Stimulated activated naive B cell treated with anti-CD40 and anti-IgM and Interleukin-4, amounts not matched to agents 10 μg/mL and 1 μg/mL and 100 μg/mL, for 72 hours (primary cell): Measurements from ENCODE around the gene ASB18.

Source experiments
- ATAC-seq, 2 donors: fragments of 150-1000 bp; cut with Tn5 transposase; replicated peaks; 2 replicates each; pipeline ENCODE4 v1.10.0; 2021; ENCODE audit warnings: moderate library complexity in 1 of 2
- DNase-seq: peaks from one replicate; pipeline ENCODE4 v3.0.0; 2021
- H3K27ac Mint-ChIP-seq: one replicate; pipeline ENCODE4 v1.8.0; 2022; ENCODE audit warnings: mild to moderate bottlenecking, mixed read lengths
- H3K27me3 Mint-ChIP-seq, 2 donors: one replicate each; pipeline ENCODE4 v1.8.0; 2022; ENCODE audit warnings: mixed read lengths in 2 of 2
- H3K36me3 Mint-ChIP-seq, 2 donors: one replicate each; pipeline ENCODE4 v1.8.0; 2022; ENCODE audit warnings: mixed read lengths in 2 of 2, mild to moderate bottlenecking in 1 of 2
- H3K4me1 Mint-ChIP-seq, 2 donors: one replicate each; pipeline ENCODE4 v1.8.0; 2022; ENCODE audit warnings: mixed read lengths in 2 of 2, mild to moderate bottlenecking in 1 of 2
- H3K4me3 Mint-ChIP-seq, 2 donors: one replicate each; pipeline ENCODE4 v1.8.0; 2022; ENCODE audit warnings: mild to moderate bottlenecking in 2 of 2, mixed read lengths in 2 of 2, moderate library complexity in 1 of 2
- H3K9me3 Mint-ChIP-seq, 2 donors: one replicate each; pipeline ENCODE4 v1.8.0; 2022; ENCODE audit warnings: mixed read lengths in 2 of 2, mild to moderate bottlenecking in 1 of 2

The ASB18 gene

GRCh38 chr2:236158969-236159777 lies 105.0 kb downstream of the ASB18 start:
- H3K4me3 Mint-ChIP-seq: no peak overlapping the region
- H3K9me3 Mint-ChIP-seq: no peaks in the 10 kb centered on the region
- peaks cover 65% of the 10 kb centered on the region in 2 donors for H3K27me3 Mint-ChIP-seq
- DNase-seq: no peak
- ATAC-seq: no peak
- H3K36me3 Mint-ChIP-seq: peaks cover 0 to 5% of the 10 kb centered on the region in 2 donors
- no peak overlapping the region for H3K27ac Mint-ChIP-seq
- H3K4me1 Mint-ChIP-seq: peaks cover 0 to 2% of the 10 kb centered on the region in 2 donors

DNA sequence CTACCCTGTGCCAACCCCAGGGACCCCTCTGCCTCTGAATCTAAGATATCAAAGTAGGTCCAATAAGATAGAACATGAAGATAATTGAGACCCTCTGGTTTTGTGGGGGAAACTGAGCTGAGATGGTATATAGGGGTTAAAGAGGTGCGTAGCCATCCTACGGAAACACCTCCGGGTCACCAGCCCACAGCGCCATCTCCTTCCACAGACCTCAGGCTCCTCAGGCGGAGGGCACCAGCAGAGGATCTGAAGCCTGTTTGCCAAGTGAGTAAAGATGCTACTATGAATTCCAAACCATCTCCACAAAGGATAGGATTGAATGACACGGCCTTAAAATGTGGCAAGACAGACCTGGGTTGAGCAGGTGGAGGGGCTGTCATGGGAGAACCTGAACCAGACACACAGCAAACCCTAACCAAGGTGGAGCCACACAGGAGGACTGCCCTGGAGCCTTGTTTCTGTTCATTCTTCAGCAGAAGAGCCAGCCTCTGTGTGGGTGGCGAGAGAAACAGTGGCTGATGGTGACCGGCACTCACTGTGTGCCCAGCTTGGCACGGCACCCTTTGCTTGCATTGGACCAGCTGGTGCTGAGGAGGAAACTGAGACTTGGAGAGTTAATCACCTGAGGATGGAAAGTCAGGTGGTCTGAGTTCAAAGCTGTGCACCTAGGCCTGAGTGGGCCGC lies 106.2 kb downstream of the ASB18 start:
- DNase-seq (no peak), ATAC-seq (no peak)
- Mint-ChIP-seq H3K9me3 (peaks cover 2 to 4% of the 10 kb centered on the region in 2 donors), H3K27ac (no peak overlapping the region), H3K4me3 (no peak overlapping the region), H3K36me3 (peaks cover 0 to 5% of the 10 kb centered on the region in 2 donors), H3K4me1 (peaks cover 0 to 2% of the 10 kb centered on the region in 2 donors), H3K27me3 (peaks cover 65% of the 10 kb centered on the region in 2 donors)

GRCh38 chr2:236157366-236157765 lies 106.8 kb downstream of the ASB18 start:
- Mint-ChIP-seq H3K27ac (no peak overlapping the region), H3K36me3 (peaks cover 0 to 5% of the 10 kb centered on the region in 2 donors), H3K4me1 (peaks cover 0 to 2% of the 10 kb centered on the region in 2 donors), H3K4me3 (no peak overlapping the region), H3K9me3 (peaks cover 2 to 8% of the 10 kb centered on the region in 2 donors), H3K27me3 (peaks cover 60% of the 10 kb centered on the region in 2 donors)
- DNase-seq (no peak), ATAC-seq (no peak)

DNA sequence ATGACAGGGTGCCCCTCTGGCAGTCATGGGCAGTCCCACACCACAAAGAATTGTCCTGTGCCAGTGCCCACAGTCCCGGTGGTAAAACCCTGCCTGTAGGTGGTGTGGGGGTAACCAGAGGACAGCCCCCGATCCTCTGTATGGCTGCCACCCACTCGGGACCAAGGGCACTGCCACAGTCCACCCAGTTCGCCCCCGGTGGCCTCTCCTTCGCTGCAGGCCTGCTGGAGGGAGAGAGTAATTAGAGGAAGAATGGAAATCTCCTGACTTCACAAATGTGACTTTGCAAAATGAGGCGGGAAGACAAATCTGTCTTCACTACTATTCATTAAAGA lies 107.4 kb downstream of the ASB18 start:
- peaks cover 0 to 2% of the 10 kb centered on the region in 2 donors for H3K4me1 Mint-ChIP-seq
- no peak overlapping the region for H3K4me3 Mint-ChIP-seq
- H3K27me3 Mint-ChIP-seq: peaks cover 54 to 55% of the 10 kb centered on the region in 2 donors
- DNase-seq: no peak
- peaks cover 2 to 8% of the 10 kb centered on the region in 2 donors for H3K9me3 Mint-ChIP-seq
- peaks cover 0 to 5% of the 10 kb centered on the region in 2 donors for H3K36me3 Mint-ChIP-seq
- no peak for ATAC-seq
- no peak overlapping the region for H3K27ac Mint-ChIP-seq

- H3K27me3 Mint-ChIP-seq: peaks cover 49 to 50% of the 10 kb centered on the region in 2 donors
- peaks cover 0 to 2% of the 10 kb centered on the region in 2 donors for H3K4me1 Mint-ChIP-seq
- peaks cover 2 to 8% of the 10 kb centered on the region in 2 donors for H3K9me3 Mint-ChIP-seq
- peaks cover 0 to 5% of the 10 kb centered on the region in 2 donors for H3K36me3 Mint-ChIP-seq
- no peak overlapping the region for H3K27ac Mint-ChIP-seq
- no peak for ATAC-seq
- no peak overlapping the region for H3K4me3 Mint-ChIP-seq
- no peak for DNase-seq
Measured at GRCh38 chr2:236156095-236156859, 107.9 kb downstream of the ASB18 start.

DNA sequence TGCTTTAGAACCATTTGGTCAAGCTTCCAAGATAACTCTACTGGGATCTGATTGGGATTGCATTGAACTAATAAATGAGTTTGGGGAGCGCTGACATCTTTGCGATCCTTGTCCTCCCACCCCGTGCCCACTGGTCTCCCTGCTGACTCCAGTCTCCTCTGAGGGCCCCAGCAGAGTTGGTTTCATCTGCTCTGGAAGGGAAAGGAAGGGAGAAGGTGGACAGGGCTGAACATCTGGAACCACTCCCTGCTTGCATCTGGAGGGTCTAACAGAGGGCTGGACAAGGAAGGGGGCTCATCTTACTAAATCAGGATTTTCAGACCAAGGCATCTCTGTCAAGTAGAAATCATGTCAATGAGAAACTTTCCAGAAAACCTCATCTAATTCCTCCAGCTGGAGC lies 108.8 kb downstream of the ASB18 start:
- H3K4me3 Mint-ChIP-seq: no peak overlapping the region
- peaks cover 5 to 8% of the 10 kb centered on the region in 2 donors for H3K9me3 Mint-ChIP-seq
- DNase-seq: no peak
- H3K36me3 Mint-ChIP-seq: peaks cover 0 to 5% of the 10 kb centered on the region in 2 donors
- ATAC-seq: no peak
- H3K27ac Mint-ChIP-seq: no peak overlapping the region
- H3K27me3 Mint-ChIP-seq: peaks cover 40 to 41% of the 10 kb centered on the region in 2 donors
- H3K4me1 Mint-ChIP-seq: peaks cover 0 to 2% of the 10 kb centered on the region in 2 donors

DNA sequence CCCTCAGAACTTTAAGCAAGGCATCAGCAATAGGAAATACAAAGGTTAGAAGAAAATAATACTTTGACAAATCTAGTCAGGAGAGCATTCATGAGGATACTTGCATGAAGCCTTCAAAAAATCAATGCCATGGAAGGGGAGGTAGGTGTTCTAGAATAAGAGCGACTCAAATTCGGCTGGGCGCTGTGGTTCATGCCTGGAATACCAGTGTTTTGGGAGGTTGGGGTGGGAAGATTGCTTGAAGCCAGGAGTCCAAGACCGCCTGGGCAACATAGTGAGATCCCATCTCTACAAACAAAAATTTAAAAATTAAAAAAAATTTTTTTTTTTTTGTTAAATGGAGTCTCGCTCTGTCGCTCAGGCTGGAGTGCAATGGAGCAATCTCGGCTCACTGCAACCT lies 117.8 kb downstream of the ASB18 start:
- Mint-ChIP-seq H3K27me3 (peaks cover 19 to 35% of the 10 kb centered on the region in 2 donors), H3K9me3 (peaks cover 0 to 5% of the 10 kb centered on the region in 2 donors)

DNA sequence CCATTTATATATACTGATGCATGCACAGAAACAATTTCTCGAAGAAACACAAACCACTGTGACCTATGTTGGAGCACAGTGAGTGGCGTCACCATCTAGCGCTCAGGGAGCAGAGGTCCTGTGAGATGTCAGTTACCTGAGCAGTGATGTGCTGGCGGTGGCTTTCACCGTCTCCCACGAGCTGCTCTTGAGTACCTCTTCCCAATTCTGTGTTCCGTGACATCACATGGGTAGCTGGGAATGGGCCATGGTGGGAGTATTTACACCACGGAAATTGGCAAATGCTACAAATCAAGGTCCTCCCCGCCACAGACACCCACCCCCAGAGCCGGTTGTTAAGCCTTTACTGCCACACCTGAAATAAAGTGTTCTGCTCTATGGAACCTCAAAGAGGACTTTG lies 120.4 kb downstream of the ASB18 start:
- no peak overlapping the region for H3K4me3 Mint-ChIP-seq
- H3K27me3 Mint-ChIP-seq: peaks cover 19 to 35% of the 10 kb centered on the region in 2 donors
- ATAC-seq (no peak), DNase-seq (no peak)
- no peaks in the 10 kb centered on the region for H3K36me3 Mint-ChIP-seq
- H3K27ac Mint-ChIP-seq: no peak overlapping the region
- no peaks in the 10 kb centered on the region for H3K4me1 Mint-ChIP-seq
- peaks cover 0 to 1% of the 10 kb centered on the region in 2 donors for H3K9me3 Mint-ChIP-seq

More for the DNA sequence above, 117.8 kb downstream of the ASB18 start:
- Mint-ChIP-seq H3K4me1 (no peaks in the 10 kb centered on the region), H3K27ac (no peak overlapping the region), H3K4me3 (no peak overlapping the region), H3K36me3 (no peaks in the 10 kb centered on the region)
- DNase-seq (no peak), ATAC-seq (no peak)
